ENCODE results near the gene GDPD3.

The GDPD3 gene

GRCh38 chr16:30094541-30095165, 18.7 kb downstream of the GDPD3 start:
- no peak for DNase-seq

GRCh38 chr16:30092373-30093010, 20.8 kb downstream of the GDPD3 start:
- DNase-seq, result peak; percentile 65 to 68

- DNase-seq, result peak; percentile 83 to 90
These were observed 21.6 kb downstream of the GDPD3 start, which contains the start of gene TBX6 for GRCh38 chr16:30091474-30092372. TSS of gene TBX6 (minus strand) at chr16:30091924. CDS start at chr16:30091193, 731 bp downstream.

GRCh38 chr16:30090610-30091331, 22.6 kb downstream of the GDPD3 start:
- DNase-seq, result no peak

GRCh38 chr16:30088832-30089624, 24.3 kb downstream of the GDPD3 start:
- no peak for DNase-seq

GRCh38 chr16:30088237-30088831, 25.0 kb downstream of the GDPD3 start:
- DNase-seq, result no peak

- DNase-seq, result no peak
These were observed 26.0 kb downstream of the GDPD3 start for GRCh38 chr16:30087181-30087898.

- DNase-seq, result no peak
These were observed 26.8 kb downstream of the GDPD3 start for GRCh38 chr16:30086291-30087140.

- DNase-seq, result no peak
These were observed 27.5 kb downstream of the GDPD3 start for GRCh38 chr16:30085820-30086219.

GRCh38 chr16:30085247-30085646, 28.1 kb downstream of the GDPD3 start:
- no peak for DNase-seq

GRCh38 chr16:30084816-30085159, 28.5 kb downstream of the GDPD3 start:
- no peak for DNase-seq

- DNase-seq, result no peak
These were observed 29.1 kb downstream of the GDPD3 start for GRCh38 chr16:30084096-30084815.

- no peak for DNase-seq
These were observed 29.9 kb downstream of the GDPD3 start for GRCh38 chr16:30083216-30084055.

GRCh38 chr16:30082545-30083090, 30.7 kb downstream of the GDPD3 start:
- DNase-seq, result no peak

- no peak for DNase-seq
These were observed 33.9 kb downstream of the GDPD3 start for GRCh38 chr16:30079480-30079879.

- DNase-seq, result no peak
These were observed 34.6 kb downstream of the GDPD3 start for GRCh38 chr16:30078744-30079143.

GRCh38 chr16:30077656-30078055, 35.7 kb downstream of the GDPD3 start:
- no peak for DNase-seq

- no peak for DNase-seq
These were observed 37.0 kb downstream of the GDPD3 start for GRCh38 chr16:30076276-30076791.

All from hippocampal formation (tissue), 2 donors.